GM06990 (cell line): ENCODE data around the gene TMEM11.

Source experiments
- DNase-seq: peaks from one replicate; pipeline ENCODE4 v3.0.0-alpha.2; 2011; ENCODE audit not compliant: insufficient read length; ENCODE audit errors: extremely low read depth
- H3K27me3 ChIP-seq: replicated peaks from 2 replicates; pipeline ENCODE4 v1.6.0; 2011; ENCODE audit warnings: low read length; ENCODE audit not compliant: control insufficient read depth, insufficient read depth
- H3K36me3 ChIP-seq: 2 replicates; pipeline ENCODE4 v1.5.1; 2011; ENCODE audit warnings: low read length; ENCODE audit not compliant: control insufficient read depth, insufficient read depth
- H3K4me3 ChIP-seq: replicated peaks from 2 replicates; pipeline ENCODE4 v1.5.1; 2011; ENCODE audit warnings: low read depth, mild to moderate bottlenecking, control low read depth, low read length
- TF ChIP-seq, protein P1 (sequence below): IDR thresholded peaks from 2 replicates; pipeline ENCODE4 v1.5.1; 2011; ENCODE audit warnings: low read length, control low read depth, mild to moderate bottlenecking, inconsistent platforms; ENCODE audit not compliant: insufficient read depth, poor library complexity, severe bottlenecking

Gene TMEM11

DNA sequence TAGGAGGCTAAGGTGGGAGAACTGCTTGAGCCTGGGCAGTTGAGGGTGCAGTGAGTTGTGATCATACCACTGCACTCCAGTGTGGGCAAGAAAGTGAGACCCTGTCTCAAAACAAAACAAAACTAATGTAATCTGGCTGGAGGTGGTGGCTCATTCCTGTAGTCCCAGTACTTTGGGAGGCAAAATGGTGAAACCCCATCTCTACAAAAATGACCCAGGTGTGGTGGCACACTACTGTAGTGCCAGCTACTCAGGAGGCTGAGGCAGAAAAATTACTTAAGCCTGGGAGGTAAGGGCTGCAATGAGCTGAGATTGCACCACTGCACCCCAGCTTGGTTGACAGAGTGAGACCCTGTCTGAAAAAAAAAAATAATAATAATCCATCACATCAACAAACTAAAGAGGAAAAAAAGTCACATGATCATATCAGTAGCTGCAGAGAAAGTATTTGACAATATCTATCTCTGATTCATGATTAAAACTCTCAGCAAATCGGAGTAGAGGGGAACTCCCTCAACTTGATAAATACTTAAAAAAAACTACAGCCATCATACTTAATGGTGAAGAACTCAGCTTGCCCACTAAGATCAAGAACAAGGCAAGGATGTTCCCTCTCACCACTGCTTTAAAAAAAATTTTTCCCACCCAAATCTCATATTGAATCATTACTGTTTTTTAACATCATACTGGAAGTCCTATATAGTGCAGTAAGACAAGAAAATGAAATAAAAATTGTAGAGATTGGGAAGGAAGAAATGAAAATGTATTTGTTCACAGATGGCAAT lies 56.2 kb downstream of the TMEM11 start:
- DNase-seq: no peak
- Histone ChIP-seq H3K36me3 (no peaks in the 10 kb centered on the region), H3K4me3 (no peak overlapping the region), H3K27me3 (no peaks in the 10 kb centered on the region)
- TF ChIP-seq, protein P1, sequence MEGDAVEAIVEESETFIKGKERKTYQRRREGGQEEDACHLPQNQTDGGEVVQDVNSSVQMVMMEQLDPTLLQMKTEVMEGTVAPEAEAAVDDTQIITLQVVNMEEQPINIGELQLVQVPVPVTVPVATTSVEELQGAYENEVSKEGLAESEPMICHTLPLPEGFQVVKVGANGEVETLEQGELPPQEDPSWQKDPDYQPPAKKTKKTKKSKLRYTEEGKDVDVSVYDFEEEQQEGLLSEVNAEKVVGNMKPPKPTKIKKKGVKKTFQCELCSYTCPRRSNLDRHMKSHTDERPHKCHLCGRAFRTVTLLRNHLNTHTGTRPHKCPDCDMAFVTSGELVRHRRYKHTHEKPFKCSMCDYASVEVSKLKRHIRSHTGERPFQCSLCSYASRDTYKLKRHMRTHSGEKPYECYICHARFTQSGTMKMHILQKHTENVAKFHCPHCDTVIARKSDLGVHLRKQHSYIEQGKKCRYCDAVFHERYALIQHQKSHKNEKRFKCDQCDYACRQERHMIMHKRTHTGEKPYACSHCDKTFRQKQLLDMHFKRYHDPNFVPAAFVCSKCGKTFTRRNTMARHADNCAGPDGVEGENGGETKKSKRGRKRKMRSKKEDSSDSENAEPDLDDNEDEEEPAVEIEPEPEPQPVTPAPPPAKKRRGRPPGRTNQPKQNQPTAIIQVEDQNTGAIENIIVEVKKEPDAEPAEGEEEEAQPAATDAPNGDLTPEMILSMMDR: no peak

DNA sequence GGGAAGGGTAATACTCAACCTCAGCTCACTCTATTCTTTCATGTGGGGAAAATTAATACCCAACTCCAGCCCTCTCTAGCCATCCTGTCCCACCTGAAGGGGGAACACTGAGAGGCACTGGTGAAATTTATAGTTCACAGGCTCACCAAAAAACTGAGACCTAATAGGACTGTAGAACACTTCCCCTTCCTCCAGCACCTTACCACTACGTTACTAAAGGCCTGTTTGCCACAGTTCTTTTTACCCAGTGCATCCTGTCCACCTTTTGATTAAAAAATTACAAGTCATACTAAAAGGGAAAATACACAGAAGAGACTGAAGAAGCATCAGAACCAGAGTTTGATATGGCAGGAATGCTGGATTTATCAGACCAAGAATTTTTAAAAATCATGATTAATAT lies 61.2 kb downstream of the TMEM11 start:
- no peak for DNase-seq
- TF ChIP-seq, protein P1: no peak
- Histone ChIP-seq H3K36me3 (no peaks in the 10 kb centered on the region), H3K27me3 (no peaks in the 10 kb centered on the region), H3K4me3 (no peak overlapping the region)

DNA sequence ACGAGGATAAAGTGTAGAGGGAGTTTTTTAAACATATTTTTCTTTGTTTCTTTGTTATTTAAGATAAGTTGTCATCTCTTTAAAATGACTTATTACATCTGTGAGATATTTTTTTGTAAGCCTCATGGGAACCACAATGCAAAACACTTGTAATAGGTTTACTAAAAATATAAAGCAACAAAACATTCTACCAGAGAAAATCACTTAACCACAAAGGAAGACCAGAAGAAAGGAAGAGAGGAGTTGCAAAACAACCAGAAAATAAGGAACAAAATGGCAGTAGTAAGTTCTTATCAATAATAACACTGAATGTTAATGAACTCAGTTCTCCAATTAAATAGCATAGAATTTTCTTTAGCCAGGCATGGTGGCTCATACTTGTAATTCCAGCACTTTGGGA lies 64.3 kb downstream of the TMEM11 start:
- H3K36me3 ChIP-seq: no peaks in the 10 kb centered on the region

More for the DNA sequence above, 64.3 kb downstream of the TMEM11 start:
- DNase-seq: no peak
- no peak overlapping the region for H3K4me3 ChIP-seq
- H3K27me3 ChIP-seq: no peaks in the 10 kb centered on the region
- TF ChIP-seq, protein P1: no peak
